ENCODE data around the gene KDM5C. TPM values are rescaled to one million over a fixed set of nuclear protein-coding genes. Genes with fewer than 3 reads are reported as not detected.

Gene KDM5C
- total and polyA plus RNA-seq, 9 of the 15 experiments (the other 6 are each of a cell fraction or from before 2014, with no cell fraction given), result 0.62 to 136 (median 52.4) TPM

GRCh38 chrX:53224860-53225797 is at the start of gene KDM5C (continued):
- TF ChIP-seq ELF1 (tag; IDR thresholded peaks at IDR 0.05), result peak; percentile 92
- no peak for TF ChIP-seq GATAD2B (IDR thresholded peaks at IDR 0.05; ENCODE audit: borderline replicate concordance)
- no peak for TF ChIP-seq ZNF589 (CRISPR knock-in tag; IDR thresholded peaks at IDR 0.05; ENCODE audit: low read depth)
- no peak for TF ChIP-seq MED1 (CRISPR knock-in tag; IDR thresholded peaks at IDR 0.05; ENCODE audit: borderline replicate concordance)
- no peak for TF ChIP-seq ADNP (tag; IDR thresholded peaks at IDR 0.05)
- no peak for TF ChIP-seq ZNF395 (CRISPR knock-in tag; IDR thresholded peaks at IDR 0.05)
- TF ChIP-seq MTA1 (IDR thresholded peaks at IDR 0.05; ENCODE audit: borderline replicate concordance), result peak; percentile 73; the same call in 1 of the 2 replicates
- peak; percentile 82 for TF ChIP-seq TRIM28 (IDR thresholded peaks at IDR 0.05)
- no peak for TF ChIP-seq HDGF (IDR thresholded peaks at IDR 0.05)
- TF ChIP-seq ATF7 (IDR thresholded peaks at IDR 0.05), result peak; percentile 87
- no peak for TF ChIP-seq STAT5B (CRISPR knock-in tag; IDR thresholded peaks at IDR 0.05)
- peak; percentile 89 to 94 for TF ChIP-seq FOXK2 (conservative IDR thresholded peaks at IDR 0.05 in 1 of 2, IDR thresholded peaks at IDR 0.05 in 1 of 2; ENCODE audit: low read depth in 2 of 2)
- TF ChIP-seq ZNF592 (IDR thresholded peaks at IDR 0.05), result no peak
- TF ChIP-seq MAFG (tag; conservative IDR thresholded peaks at IDR 0.05), result no peak
- TF ChIP-seq SP2 (IDR thresholded peaks at IDR 0.05; ENCODE audit: extremely low read depth, low read depth, low read length, poor library complexity, severe bottlenecking), result no peak
- TF ChIP-seq COPS2 (conservative IDR thresholded peaks at IDR 0.05), result no peak
- peak; percentile 93; the same call in 1 of the 2 replicates for TF ChIP-seq BRD4 (IDR thresholded peaks at IDR 0.05)
- no peak for TF ChIP-seq ZNF24 (IDR thresholded peaks at IDR 0.05)
- TF ChIP-seq XRCC3 (IDR thresholded peaks at IDR 0.05), result no peak
- no peak for TF ChIP-seq MCM5 (IDR thresholded peaks at IDR 0.05; ENCODE audit: low read depth)
- no peak for TF ChIP-seq ZNF354B (CRISPR knock-in tag; IDR thresholded peaks at IDR 0.05)
- TF ChIP-seq CLOCK (CRISPR knock-in tag; IDR thresholded peaks at IDR 0.05; ENCODE audit: borderline replicate concordance), result no peak
